MV-4-11 (cell line): ENCODE results near the gene LRRFIP1.
"Not testable (repeated sequence)": the region's sequence is repeated elsewhere in the genome, so short reads cannot be mapped to it uniquely, and the experiment has no call there.

Source experiments
- DNase-seq: peaks from one replicate; lab custom pipeline; 2025; lab: John Stamatoyannopoulos, UW

LRRFIP1 gene

GRCh38 chr2:237744613-237745249 lies 117.3 kb downstream of the LRRFIP1 start:
- DNase-seq, result peak; percentile 24

DNA sequence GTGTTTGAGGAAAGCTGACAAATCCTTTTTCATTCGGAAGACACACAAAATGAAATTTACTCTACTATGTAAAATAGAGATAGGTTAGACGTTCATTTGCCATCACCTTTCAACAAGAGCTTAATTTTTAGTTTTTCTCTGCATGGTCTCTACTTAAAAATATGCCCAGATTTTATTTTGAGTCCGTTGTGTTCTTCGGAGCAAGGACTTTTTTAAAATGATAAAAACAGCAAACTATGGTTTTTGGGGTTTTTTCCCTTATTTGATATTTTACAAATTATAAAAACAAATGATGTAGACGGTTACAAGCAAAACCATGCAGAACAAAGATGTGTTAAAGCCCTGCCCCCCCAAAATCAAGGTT lies 117.8 kb downstream of the LRRFIP1 start:
- DNase-seq, result no peak

GRCh38 chr2:237746302-237747080 lies 119.1 kb downstream of the LRRFIP1 start:
- DNase-seq, result no peak

GRCh38 chr2:237747189-237747588 lies 119.8 kb downstream of the LRRFIP1 start:
- DNase-seq, result no peak

GRCh38 chr2:237749002-237749401 lies 121.6 kb downstream of the LRRFIP1 start:
- DNase-seq, result no peak

- no peak for DNase-seq
Observed at GRCh38 chr2:237749961-237750360, 122.6 kb downstream of the LRRFIP1 start.

DNA sequence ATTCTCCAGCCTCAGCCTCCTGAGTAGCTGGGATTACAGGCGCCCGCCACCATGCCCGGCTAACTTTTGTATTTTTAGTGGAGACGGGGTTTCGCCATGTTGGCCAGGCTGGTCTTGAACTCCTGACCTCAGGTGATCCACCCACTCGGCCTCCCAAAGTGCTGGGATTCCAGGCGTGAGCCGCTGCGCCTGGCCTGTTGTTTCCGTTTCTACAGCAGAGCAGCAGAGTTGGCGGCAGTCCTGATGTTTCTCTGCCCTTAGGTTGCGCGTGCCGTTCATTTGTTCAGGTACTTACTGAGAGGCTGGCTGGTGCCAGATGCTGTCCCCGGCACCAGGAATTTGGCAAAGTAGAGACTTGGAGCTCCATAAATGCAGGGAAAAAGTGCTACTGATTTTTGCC lies 123.1 kb downstream of the LRRFIP1 start:
- not testable (repeated sequence) for DNase-seq

GRCh38 chr2:237752761-237753165 lies 125.4 kb downstream of the LRRFIP1 start:
- DNase-seq, result no peak

DNA sequence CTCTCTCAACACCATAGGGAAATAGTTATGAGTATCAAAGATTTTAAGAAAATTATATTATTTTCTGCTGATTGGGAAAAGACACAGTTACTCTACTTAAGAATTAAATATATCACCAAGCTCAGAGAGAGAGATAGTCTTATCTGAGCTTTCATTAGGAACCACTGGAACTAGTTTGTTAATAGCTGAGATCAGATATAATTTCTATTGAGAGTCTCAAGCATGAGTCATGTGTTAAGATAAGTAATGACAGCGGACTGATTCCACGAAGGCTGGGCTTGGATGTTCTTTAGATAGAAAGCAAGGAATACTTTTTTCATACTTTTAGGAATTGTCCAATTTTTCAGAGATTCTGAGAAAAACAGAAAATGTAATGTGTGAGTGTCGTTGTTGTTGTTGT lies 126.8 kb downstream of the LRRFIP1 start:
- DNase-seq, result no peak

DNA sequence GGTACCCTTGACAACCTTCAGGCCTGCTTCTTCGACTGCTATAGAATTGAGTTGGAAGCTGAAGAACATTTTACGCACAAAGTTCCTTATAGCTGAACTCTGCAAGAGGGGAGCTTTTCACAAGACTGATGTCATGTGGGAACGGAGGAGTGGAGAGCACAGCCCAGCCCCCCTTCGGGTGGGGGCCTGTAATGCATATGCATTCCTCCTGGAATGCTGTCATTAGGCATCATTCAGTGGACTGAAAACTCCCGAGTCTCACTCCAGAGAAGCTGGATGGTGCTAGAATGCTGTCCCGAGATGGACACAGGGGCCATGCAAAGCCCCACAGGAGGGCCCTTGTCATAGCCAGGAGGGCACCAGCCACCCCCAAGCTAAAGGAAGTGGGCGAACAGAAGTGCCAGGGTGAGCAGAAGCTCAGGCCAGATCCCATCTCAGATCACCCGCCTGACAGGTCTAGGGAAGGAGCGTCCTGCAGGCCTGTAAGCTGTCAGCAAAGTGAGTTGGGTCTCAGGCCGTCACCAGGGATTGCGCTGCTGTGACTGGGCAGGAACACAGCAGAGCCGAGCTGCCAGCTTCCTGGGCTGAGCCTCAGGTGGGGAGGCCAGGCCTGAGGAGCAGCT lies 127.3 kb downstream of the LRRFIP1 start:
- DNase-seq, result no peak

GRCh38 chr2:237757616-237758015 lies 130.2 kb downstream of the LRRFIP1 start:
- DNase-seq, result no peak

- DNase-seq, result peak; percentile 83
Observed at GRCh38 chr2:237758185-237758584, 130.8 kb downstream of the LRRFIP1 start.

DNA sequence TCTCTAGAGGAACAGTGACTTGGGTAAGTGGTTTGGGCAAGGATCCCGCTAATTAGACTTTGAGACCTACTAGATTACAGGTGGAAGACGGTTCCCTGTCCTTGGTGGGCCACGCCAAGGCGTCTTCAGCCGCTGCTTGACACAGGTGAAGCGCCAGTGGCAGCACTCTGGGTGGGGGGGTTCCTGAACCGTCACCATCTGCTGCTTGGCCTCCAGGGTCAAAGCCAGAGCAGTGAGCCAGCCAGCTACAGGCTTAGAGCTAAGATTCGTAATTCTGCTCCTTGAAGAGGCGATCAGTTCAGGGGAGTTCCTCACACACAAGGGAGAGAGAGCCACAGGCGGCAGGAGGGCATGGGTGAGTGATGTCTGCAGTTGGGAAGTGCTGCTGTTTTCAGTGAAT lies 131.8 kb downstream of the LRRFIP1 start:
- no peak for DNase-seq

- DNase-seq, result no peak
Observed at GRCh38 chr2:237760506-237761502, 133.4 kb downstream of the LRRFIP1 start.

GRCh38 chr2:237762291-237763182 lies 135.2 kb downstream of the LRRFIP1 start:
- not testable (repeated sequence) for DNase-seq

DNA sequence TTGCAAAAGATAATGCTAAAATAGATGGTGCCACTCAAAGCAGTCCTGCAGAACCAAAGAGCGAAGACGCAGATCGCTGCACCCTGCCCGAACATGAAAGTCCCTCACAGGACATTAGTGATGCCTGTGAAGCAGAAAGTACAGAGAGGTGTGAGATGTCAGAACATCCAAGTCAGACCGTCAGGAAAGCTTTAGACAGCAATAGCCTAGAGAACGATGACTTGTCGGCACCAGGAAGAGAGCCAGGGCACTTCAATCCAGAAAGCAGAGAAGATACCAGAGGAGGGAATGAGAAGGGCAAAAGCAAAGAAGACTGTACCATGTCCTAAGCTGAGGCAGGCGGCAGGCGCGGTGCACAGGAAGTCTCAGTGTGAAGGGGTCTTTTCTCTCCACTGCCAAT lies 136.4 kb downstream of the LRRFIP1 start:
- DNase-seq, result no peak

DNA sequence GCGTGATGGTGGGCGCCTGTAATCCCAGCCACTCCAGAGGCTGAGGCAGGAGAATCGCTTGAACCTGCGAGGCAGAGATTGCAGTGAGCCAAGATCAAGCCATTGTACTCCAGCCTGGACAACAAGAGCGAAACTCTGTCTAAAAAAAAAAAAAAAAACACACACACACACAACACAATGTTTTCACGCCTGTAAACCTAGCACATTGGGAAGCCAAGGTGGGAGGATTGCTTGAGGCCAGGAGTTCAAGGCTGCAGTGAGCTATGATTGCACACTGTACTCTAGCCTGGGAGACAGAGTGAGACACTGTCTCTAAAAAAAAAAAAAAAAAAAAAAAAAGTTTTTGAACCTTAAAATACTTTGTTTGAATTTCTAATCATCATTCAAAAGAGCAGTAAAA lies 137.7 kb downstream of the LRRFIP1 start:
- not testable (repeated sequence) for DNase-seq

GRCh38 chr2:237765875-237766274 lies 138.5 kb downstream of the LRRFIP1 start:
- DNase-seq, result no peak

DNA sequence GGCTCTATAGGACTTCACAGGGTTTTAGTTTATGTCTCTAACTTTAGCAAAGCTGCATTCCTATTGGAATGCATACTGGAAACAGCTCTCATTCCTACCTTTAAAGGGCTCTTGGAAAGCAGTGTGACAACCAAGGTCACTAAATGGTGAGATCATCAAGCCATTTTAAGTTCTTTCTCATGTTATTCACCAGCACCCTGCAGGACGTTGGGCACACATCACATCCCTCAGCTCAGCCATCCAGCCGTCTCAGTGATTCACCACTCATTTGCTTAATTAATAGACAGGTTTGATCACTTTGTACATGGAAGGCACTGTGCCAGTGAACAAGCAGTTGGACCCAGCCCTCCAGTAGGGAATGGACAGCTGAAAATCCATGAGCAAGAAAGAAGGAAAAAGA lies 139.0 kb downstream of the LRRFIP1 start:
- DNase-seq, result no peak

DNA sequence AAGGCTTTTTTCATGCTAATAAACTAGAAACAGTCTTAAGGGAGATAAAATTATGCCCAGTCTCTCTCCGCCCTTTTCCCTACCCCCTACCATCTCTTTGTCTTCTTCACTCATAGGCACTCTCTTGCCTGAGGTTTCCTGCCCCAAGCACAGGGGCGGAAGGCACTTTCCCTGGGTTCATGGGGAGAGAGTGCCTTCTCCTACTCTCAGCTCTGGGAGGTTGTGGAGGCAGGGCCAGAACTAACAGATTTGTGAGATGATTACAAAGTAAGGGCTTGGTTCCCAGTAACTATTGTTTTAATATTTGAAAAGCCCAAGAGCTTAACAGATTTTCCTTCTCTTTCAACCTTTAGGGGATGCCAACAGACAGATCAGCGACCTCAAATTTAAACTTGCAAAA lies 145.1 kb downstream of the LRRFIP1 start:
- DNase-seq, result no peak

DNA sequence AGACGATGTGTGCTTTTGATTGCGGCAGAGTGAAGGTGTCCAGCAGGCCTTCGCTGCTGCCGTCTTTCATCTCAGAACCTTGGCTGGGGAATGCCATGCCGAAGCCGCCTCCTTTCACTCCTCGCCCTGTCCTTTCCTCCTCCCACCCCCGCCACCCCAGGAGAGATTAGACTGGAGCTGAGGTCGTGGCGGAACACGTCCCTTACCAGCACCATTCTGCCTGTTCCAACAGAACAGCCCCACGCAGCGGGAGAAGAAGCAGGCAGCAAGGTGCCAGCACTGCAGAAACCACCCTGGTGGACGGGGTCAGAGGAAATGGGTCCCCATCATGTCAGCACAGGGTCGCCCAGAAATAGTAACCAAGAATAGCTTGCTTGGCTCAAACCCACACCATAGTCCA lies 146.4 kb downstream of the LRRFIP1 start:
- DNase-seq, result no peak
